ENCODE data around the gene PSMG4. TPM values are rescaled to one million over a fixed set of nuclear protein-coding genes. Genes with fewer than 3 reads are reported as not detected.

Gene PSMG4
- total and polyA plus RNA-seq, 4 donors, result 14.0 to 69.7 (median 20.4) TPM

DNA sequence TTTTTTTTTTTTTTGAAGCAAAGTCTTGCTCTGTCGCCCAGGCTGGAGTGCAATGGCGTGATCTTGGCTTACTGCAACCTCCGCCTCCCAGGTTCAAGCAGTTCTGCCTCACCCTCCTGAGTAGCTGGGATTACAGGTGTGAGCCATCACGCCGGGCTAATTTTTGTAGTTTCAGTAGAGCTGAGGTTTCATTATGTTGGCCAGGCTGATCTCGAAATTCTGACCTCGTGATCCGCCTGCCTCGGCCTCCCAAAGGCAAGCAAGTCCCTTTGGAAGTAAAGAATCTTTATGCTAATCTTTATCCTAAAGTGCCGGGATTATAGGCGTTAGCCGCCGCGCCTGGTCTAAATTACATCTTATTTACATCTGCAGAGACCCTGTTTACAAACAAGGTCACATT lies 1.5 kb downstream of the PSMG4 start:
- Histone ChIP-seq H3K4me3 (no peak overlapping the region), H3K9ac (ENCODE audit: insufficient read depth in 1 of 2, low read length in 2 of 2) (no peak overlapping the region), H3K27me3 (ENCODE audit: control insufficient read depth in 3 of 3, insufficient read depth in 3 of 3, low read length in 2 of 3) (no peaks in the 10 kb centered on the region), H3K36me3 (ENCODE audit: control insufficient read depth in 4 of 4, insufficient read depth in 4 of 4, low read length in 4 of 4) (peaks cover 0 to 11% (median 3%) of the 10 kb centered on the region in 4 donors), H3K4me1 (ENCODE audit: control insufficient read depth in 5 of 5, insufficient read depth in 5 of 5, low read length in 5 of 5) (peaks cover 0 to 17% (median 10%) of the 10 kb centered on the region in 5 donors), H3K27ac (ENCODE audit: low read depth in 1 of 2, low read length in 1 of 2) (no peak overlapping the region), H3K9me3 (ENCODE audit: control insufficient read depth in 4 of 4, insufficient read depth in 3 of 4, low read length in 3 of 4) (no peaks in the 10 kb centered on the region)
- ATAC-seq (ENCODE audit: insufficient read depth, low FRiP score), result no peak
- DNase-seq, result no peak
- TF ChIP-seq, protein P1, sequence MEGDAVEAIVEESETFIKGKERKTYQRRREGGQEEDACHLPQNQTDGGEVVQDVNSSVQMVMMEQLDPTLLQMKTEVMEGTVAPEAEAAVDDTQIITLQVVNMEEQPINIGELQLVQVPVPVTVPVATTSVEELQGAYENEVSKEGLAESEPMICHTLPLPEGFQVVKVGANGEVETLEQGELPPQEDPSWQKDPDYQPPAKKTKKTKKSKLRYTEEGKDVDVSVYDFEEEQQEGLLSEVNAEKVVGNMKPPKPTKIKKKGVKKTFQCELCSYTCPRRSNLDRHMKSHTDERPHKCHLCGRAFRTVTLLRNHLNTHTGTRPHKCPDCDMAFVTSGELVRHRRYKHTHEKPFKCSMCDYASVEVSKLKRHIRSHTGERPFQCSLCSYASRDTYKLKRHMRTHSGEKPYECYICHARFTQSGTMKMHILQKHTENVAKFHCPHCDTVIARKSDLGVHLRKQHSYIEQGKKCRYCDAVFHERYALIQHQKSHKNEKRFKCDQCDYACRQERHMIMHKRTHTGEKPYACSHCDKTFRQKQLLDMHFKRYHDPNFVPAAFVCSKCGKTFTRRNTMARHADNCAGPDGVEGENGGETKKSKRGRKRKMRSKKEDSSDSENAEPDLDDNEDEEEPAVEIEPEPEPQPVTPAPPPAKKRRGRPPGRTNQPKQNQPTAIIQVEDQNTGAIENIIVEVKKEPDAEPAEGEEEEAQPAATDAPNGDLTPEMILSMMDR (IDR thresholded peaks at IDR 0.05; ENCODE audit: control extremely low read depth, extremely low read depth), result no peak
- WGBS, 2 donors, result 86 to 94% methylated on average over 14 of the region's 14 CpGs

DNA sequence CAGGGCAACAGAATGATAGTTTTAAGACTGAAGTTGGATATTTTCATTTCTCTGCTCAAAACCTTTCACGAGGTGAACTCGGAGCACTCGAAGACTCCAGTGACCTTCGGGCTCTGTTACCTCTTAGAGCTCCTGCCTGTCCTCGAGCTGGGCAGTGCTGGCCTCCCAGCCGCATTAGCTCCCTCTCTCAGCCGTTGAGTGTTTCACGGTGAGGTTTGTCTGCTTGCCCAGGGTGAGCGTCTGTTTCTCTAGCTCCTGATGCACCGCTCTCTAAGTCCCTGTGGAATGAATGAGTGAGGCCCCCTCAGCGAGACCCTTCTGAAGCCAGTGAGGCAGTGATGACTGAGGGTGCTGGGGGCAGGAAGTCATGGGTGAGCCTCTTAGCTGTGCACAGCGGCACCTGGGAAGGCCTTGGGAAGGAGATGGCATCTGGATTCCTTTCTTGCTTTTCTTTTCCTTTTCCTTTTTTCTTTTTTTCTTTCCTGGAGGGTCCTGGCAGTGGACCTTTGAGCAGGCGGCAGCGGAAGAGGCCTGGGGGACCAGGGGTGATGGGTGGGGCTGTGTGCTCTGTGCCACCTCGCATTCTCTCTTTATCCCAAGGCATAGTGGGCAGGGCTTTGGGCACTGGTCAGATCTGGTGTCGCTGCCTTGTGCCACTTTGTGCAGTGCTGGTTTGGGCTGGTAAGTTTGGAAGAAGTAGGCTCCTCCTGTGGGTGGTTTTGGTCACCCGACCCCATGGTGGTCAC lies 2.2 kb downstream of the PSMG4 start:
- Histone ChIP-seq H3K4me1 (ENCODE audit: control insufficient read depth in 5 of 5, insufficient read depth in 5 of 5, low read length in 5 of 5) (peaks cover 0 to 17% (median 10%) of the 10 kb centered on the region in 5 donors), H3K9me3 (ENCODE audit: control insufficient read depth in 4 of 4, insufficient read depth in 3 of 4, low read length in 3 of 4) (no peaks in the 10 kb centered on the region), H3K9ac (ENCODE audit: insufficient read depth in 1 of 2, low read length in 2 of 2) (no peak overlapping the region), H3K27me3 (ENCODE audit: control insufficient read depth in 3 of 3, insufficient read depth in 3 of 3, low read length in 2 of 3) (no peaks in the 10 kb centered on the region), H3K4me3 (no peak overlapping the region), H3K36me3 (ENCODE audit: control insufficient read depth in 4 of 4, insufficient read depth in 4 of 4, low read length in 4 of 4) (peaks cover 0 to 14% (median 3%) of the 10 kb centered on the region in 4 donors), H3K27ac (ENCODE audit: low read depth in 1 of 2, low read length in 1 of 2) (no peak overlapping the region)
- 77 to 87% methylated on average over 17 of the region's 17 CpGs for WGBS, 2 donors
- TF ChIP-seq, protein P1 (IDR thresholded peaks at IDR 0.05; ENCODE audit: control extremely low read depth, extremely low read depth), result no peak
- ATAC-seq (ENCODE audit: insufficient read depth, low FRiP score) (no peak), DNase-seq (no peak)

DNA sequence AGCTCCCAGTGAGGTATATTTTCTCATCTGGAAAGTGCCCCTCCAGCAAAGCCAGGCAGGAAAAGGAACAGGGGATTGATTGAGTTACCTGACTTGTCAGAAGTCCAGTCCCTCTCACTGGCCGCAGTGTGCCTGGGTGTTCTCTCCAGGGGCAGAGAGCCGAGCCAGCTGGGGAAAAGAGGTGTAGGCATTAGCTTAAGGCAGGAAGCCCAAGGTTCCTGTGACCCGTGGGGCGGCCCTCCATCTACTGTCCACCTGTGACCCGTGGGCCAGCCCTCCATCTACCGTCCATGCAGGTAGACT lies 2.7 kb downstream of the PSMG4 start:
- peaks cover 0 to 14% (median 3%) of the 10 kb centered on the region in 4 donors for H3K36me3 ChIP-seq (ENCODE audit: control insufficient read depth in 4 of 4, insufficient read depth in 4 of 4, low read length in 4 of 4)
- peaks cover 0 to 17% (median 10%) of the 10 kb centered on the region in 5 donors for H3K4me1 ChIP-seq (ENCODE audit: control insufficient read depth in 5 of 5, insufficient read depth in 5 of 5, low read length in 5 of 5)
- no peak overlapping the region for H3K27ac ChIP-seq (ENCODE audit: low read depth in 1 of 2, low read length in 1 of 2)
- H3K9me3 ChIP-seq (ENCODE audit: control insufficient read depth in 4 of 4, insufficient read depth in 3 of 4, low read length in 3 of 4), result no peaks in the 10 kb centered on the region
- no peak overlapping the region for H3K4me3 ChIP-seq
- TF ChIP-seq, protein P1 (IDR thresholded peaks at IDR 0.05; ENCODE audit: control extremely low read depth, extremely low read depth), result no peak
- WGBS, 2 donors, result 57 to 92% methylated on average over 6 of the region's 6 CpGs
- no peak for ATAC-seq (ENCODE audit: insufficient read depth, low FRiP score)
- no peak overlapping the region for H3K9ac ChIP-seq (ENCODE audit: insufficient read depth in 1 of 2, low read length in 2 of 2)
- no peak for DNase-seq
- H3K27me3 ChIP-seq (ENCODE audit: control insufficient read depth in 3 of 3, insufficient read depth in 3 of 3, low read length in 2 of 3), result no peaks in the 10 kb centered on the region

All from lung (tissue), 12 donors.